ENCODE data around the gene MPRIP. TPM values are rescaled to one million over a fixed set of nuclear protein-coding genes. Genes with fewer than 3 reads are reported as not detected.

Gene MPRIP
- total and polyA plus RNA-seq, 2 of the 13 experiments (the other 11 are each of a cell fraction or from before 2014, with no cell fraction given) = 50.2 to 52.4 TPM

DNA sequence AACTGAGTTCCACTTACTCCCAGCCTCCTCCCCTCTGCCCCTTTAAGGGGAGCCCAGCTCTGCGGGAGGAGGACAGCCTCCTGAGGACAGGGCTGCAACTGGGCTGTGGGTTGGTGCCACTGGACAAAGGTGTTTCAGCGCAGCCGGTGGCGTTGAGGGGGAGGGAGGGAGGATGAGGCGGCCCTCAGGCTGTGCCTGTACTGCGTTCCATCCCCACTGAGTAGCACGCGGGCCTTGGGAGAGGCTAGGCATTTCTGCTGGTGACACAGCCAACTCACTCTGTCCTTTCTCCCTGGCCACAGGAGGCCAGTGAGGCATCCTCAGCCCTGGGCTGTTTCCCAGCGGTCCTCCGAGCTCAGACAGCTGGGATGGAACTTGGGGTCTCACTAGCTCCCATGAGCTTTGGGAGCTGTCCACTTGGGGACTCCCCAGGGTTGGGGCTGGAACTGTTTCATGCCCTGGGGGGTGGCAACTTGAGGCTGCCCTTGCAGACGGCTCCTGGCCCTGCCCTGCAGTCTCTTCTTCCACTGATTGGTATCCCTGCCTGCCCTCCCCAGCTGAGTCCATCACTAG lies 70.5 kb downstream of the MPRIP start:
- H3K27ac ChIP-seq (ENCODE audit: extremely low read length, insufficient read depth, low read length) = no peak overlapping the region
- FAIRE-seq = no peak

DNA sequence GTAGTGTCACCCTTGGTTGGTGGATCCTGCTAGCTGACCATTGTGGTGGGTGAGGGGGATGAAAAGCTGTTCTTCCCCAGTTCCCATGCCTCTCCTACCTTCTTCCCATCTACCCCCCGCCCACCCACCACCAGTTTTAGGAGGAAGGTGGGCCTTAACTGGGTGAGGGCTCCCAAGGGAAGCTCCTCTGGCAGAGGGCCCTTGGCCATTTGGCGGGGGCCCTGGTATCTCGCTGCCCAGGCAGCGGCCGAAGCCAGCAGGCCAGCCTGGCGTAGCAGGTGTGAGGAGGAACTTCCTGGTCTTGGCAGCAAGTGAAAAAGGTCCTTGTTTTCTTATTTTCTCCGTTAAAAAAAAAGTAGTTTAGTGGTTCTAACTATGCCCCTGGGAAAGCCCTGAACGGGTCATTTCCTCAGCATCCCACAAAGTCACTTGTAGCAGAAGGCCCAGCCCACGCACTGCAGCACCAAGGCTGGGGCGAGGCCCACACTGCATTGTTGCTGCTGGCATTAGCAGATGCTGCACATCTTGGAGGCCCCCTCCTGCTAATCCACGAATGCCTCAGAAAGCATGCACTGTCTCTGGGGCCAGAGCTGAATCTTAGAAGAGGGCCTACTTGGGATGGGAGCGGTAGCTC lies 72.5 kb downstream of the MPRIP start:
- intact Hi-C loops (cut with micrococcal nuclease; ENCODE audit: unreplicated experiment) (no loop called here), in situ Hi-C loops (cut with HindIII; ENCODE audit: extremely low pct_ligation_motif_present, low pct_unique_long_range_greater_than_20kb) (no loop called here)
- no peaks in the 10 kb centered on the region for H3K36me3 ChIP-seq (replicated peaks in 1 of 2; ENCODE audit: control insufficient read depth in 1 of 2, insufficient read depth in 2 of 2, low read length in 2 of 2)
- H3K27ac ChIP-seq (ENCODE audit: extremely low read length, insufficient read depth, low read length) = no peak overlapping the region
- DNase-seq (ENCODE audit: low spot score) (no peak), FAIRE-seq (no peak), ATAC-seq (no peak)
- ChIA-PET POLR2A (no interaction called here), CTCF (ENCODE audit: low intra/inter-chr PET ratio, low total read pairs) (no interaction called here)
- H3K27me3 ChIP-seq (ENCODE audit: control insufficient read depth in 1 of 2, insufficient read depth in 2 of 2, low read length in 2 of 2) = no peaks in the 10 kb centered on the region
- H3K79me2 ChIP-seq (ENCODE audit: insufficient read depth, low read length) = peaks cover 4% of the 10 kb centered on the region
- no peak for TF ChIP-seq MAFK (conservative IDR thresholded peaks at IDR 0.05 in 1 of 2, IDR thresholded peaks at IDR 0.05 in 1 of 2; ENCODE audit: low read length in 2 of 2)
- TF ChIP-seq ZNF557 (CRISPR knock-in tag; IDR thresholded peaks at IDR 0.05) = no peak
- no peak for TF ChIP-seq ZNF33B (CRISPR knock-in tag; IDR thresholded peaks at IDR 0.05)
- no peak for TF ChIP-seq SCMH1 (CRISPR knock-in tag; IDR thresholded peaks at IDR 0.05; ENCODE audit: borderline replicate concordance)
- no peak for TF ChIP-seq ZNF768 (CRISPR knock-in tag; IDR thresholded peaks at IDR 0.05)
- no peak for TF ChIP-seq GLI4 (CRISPR knock-in tag; IDR thresholded peaks at IDR 0.05; ENCODE audit: borderline replicate concordance)
- TF ChIP-seq XBP1 (CRISPR knock-in tag; IDR thresholded peaks at IDR 0.05) = no peak
- no peak for TF ChIP-seq MAFG (CRISPR knock-in tag; IDR thresholded peaks at IDR 0.05)
- no TSS peak for BruUV-seq (replicated peaks)
- no peak overlapping the region for H2AFZ ChIP-seq (ENCODE audit: low read length)
- no peaks in the 10 kb centered on the region for H3K9me3 ChIP-seq (ENCODE audit: low read length)
- no peaks in the 10 kb centered on the region for H4K20me1 ChIP-seq (ENCODE audit: insufficient read depth, low read length)
- peaks cover 24% of the 10 kb centered on the region for H3K4me1 ChIP-seq (ENCODE audit: insufficient read depth, low read length)
- H3K4me3 ChIP-seq (replicated peaks in 1 of 3; ENCODE audit: insufficient read depth in 1 of 3, low read depth in 2 of 3, low read length in 3 of 3) = no peak overlapping the region
- 83% methylated on average over 10 of the region's 12 CpGs for WGBS (ENCODE audit: low lambda C conversion rate)
- H3K4me2 ChIP-seq (ENCODE audit: low read depth, low read length) = no peak overlapping the region
- H3K9ac ChIP-seq (ENCODE audit: insufficient read depth, low read depth, low read length) = no peak overlapping the region

More for the DNA sequence above, 70.5 kb downstream of the MPRIP start:
- ATAC-seq = no peak
- in situ Hi-C loops (cut with HindIII; ENCODE audit: extremely low pct_ligation_motif_present, low pct_unique_long_range_greater_than_20kb) (no loop called here), intact Hi-C loops (cut with micrococcal nuclease; ENCODE audit: unreplicated experiment) (no loop called here)
- WGBS (ENCODE audit: low lambda C conversion rate) = 100% methylated on average over 4 of the region's 11 CpGs
- H4K20me1 ChIP-seq (ENCODE audit: insufficient read depth, low read length) = no peaks in the 10 kb centered on the region
- H3K9ac ChIP-seq (ENCODE audit: insufficient read depth, low read depth, low read length) = no peak overlapping the region
- peaks cover 4% of the 10 kb centered on the region for H3K4me1 ChIP-seq (ENCODE audit: insufficient read depth, low read length)
- no peaks in the 10 kb centered on the region for H3K27me3 ChIP-seq (ENCODE audit: control insufficient read depth in 1 of 2, insufficient read depth in 2 of 2, low read length in 2 of 2)
- BruUV-seq (replicated peaks) = no TSS peak
- no peaks in the 10 kb centered on the region for H3K9me3 ChIP-seq (ENCODE audit: low read length)
- no peak for TF ChIP-seq MBNL3 (CRISPR knock-in tag; conservative IDR thresholded peaks at IDR 0.05)
- TF ChIP-seq ZSCAN20 (CRISPR knock-in tag; IDR thresholded peaks at IDR 0.05; ENCODE audit: borderline replicate concordance) = no peak
- TF ChIP-seq, protein P1, sequence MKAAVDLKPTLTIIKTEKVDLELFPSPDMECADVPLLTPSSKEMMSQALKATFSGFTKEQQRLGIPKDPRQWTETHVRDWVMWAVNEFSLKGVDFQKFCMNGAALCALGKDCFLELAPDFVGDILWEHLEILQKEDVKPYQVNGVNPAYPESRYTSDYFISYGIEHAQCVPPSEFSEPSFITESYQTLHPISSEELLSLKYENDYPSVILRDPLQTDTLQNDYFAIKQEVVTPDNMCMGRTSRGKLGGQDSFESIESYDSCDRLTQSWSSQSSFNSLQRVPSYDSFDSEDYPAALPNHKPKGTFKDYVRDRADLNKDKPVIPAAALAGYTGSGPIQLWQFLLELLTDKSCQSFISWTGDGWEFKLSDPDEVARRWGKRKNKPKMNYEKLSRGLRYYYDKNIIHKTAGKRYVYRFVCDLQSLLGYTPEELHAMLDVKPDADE (CRISPR knock-in tag; IDR thresholded peaks at IDR 0.05) = no peak
- no peak for TF ChIP-seq MXI1 (IDR thresholded peaks at IDR 0.05; ENCODE audit: borderline replicate concordance, low read depth, low read length)
- TF ChIP-seq ZNF556 (CRISPR knock-in tag; IDR thresholded peaks at IDR 0.05; ENCODE audit: borderline replicate concordance) = no peak
- H3K4me2 ChIP-seq (ENCODE audit: low read depth, low read length) = no peak overlapping the region
- H2AFZ ChIP-seq (ENCODE audit: low read length) = no peak overlapping the region
- no peak overlapping the region for H3K4me3 ChIP-seq (replicated peaks in 1 of 3; ENCODE audit: insufficient read depth in 1 of 3, low read depth in 2 of 3, low read length in 3 of 3)
- ChIA-PET CTCF (ENCODE audit: low intra/inter-chr PET ratio, low total read pairs) (no interaction called here), POLR2A (no interaction called here)
- H3K36me3 ChIP-seq (replicated peaks in 1 of 2; ENCODE audit: control insufficient read depth in 1 of 2, insufficient read depth in 2 of 2, low read length in 2 of 2) = no peaks in the 10 kb centered on the region
- H3K79me2 ChIP-seq (ENCODE audit: insufficient read depth, low read length) = peaks cover 4% of the 10 kb centered on the region
- no peak for DNase-seq (ENCODE audit: low spot score)
